GM18870 (cell line): ENCODE measurements around the gene OBSCN.

Experiments used
- ATAC-seq: cut with Tn5 transposase; IDR thresholded peaks from one replicate; pipeline ENCODE4 v1.9.1; 2021; ENCODE audit warnings: moderate library complexity; ENCODE audit not compliant: unreplicated experiment

OBSCN gene

GRCh38 chr1:228374711-228375577, 167.1 kb downstream of the OBSCN start:
- no peak for ATAC-seq

- no peak for ATAC-seq
Observed at GRCh38 chr1:228375578-228376261, 167.9 kb downstream of the OBSCN start.

- no peak for ATAC-seq
Observed at GRCh38 chr1:228376262-228376628, 168.4 kb downstream of the OBSCN start.

- no peak for ATAC-seq
Observed at GRCh38 chr1:228376651-228377631, 169.1 kb downstream of the OBSCN start.

GRCh38 chr1:228377664-228378089, 169.8 kb downstream of the OBSCN start:
- ATAC-seq = no peak

GRCh38 chr1:228378090-228378872, 170.4 kb downstream of the OBSCN start:
- ATAC-seq = no peak

- no peak for ATAC-seq
Observed at GRCh38 chr1:228378873-228379460, 171.1 kb downstream of the OBSCN start.

GRCh38 chr1:228379666-228380065, 171.8 kb downstream of the OBSCN start:
- ATAC-seq = no peak

- no peak for ATAC-seq
Observed at GRCh38 chr1:228381356-228381755, 173.5 kb downstream of the OBSCN start.

GRCh38 chr1:228383773-228384172, 175.9 kb downstream of the OBSCN start:
- ATAC-seq = no peak

- no peak for ATAC-seq
Observed at GRCh38 chr1:228385232-228385631, 177.4 kb downstream of the OBSCN start.

GRCh38 chr1:228387321-228387720, 179.5 kb downstream of the OBSCN start:
- no peak for ATAC-seq

- no peak for ATAC-seq
Observed at GRCh38 chr1:228390649-228391048, 182.8 kb downstream of the OBSCN start.

GRCh38 chr1:228391411-228392020, 183.7 kb downstream of the OBSCN start:
- ATAC-seq = no peak

- ATAC-seq = no peak
Observed at GRCh38 chr1:228392111-228392936, 184.5 kb downstream of the OBSCN start.

GRCh38 chr1:228393268-228393701, 185.4 kb downstream of the OBSCN start:
- ATAC-seq = no peak

GRCh38 chr1:228393811-228394570, 186.1 kb downstream of the OBSCN start:
- ATAC-seq = no peak
